Natural killer cell treated with Interleukin-12 subunit alpha and Interleukin-12 subunit beta and Interleukin-15 and Interleukin-18, amount 100 ng/mL, for 72 hours (primary cell): Measurements from ENCODE around the gene CSF2RB. TPM values are rescaled to one million over a fixed set of nuclear protein-coding genes. Genes with fewer than 3 reads are reported as not detected.
"Not testable (repeated sequence)": the region's sequence is repeated elsewhere in the genome, so short reads cannot be mapped to it uniquely, and the experiment has no call there.

Source experiments
- ATAC-seq, 2 donors: fragments of 150-1000 bp; cut with Tn5 transposase in 1 of 2; sonication (Bioruptor Pico), chemical (Tn5 transposase) in 1 of 2; 2 replicates each; pipeline ENCODE4 v1.10.0; 2021
- DNase-seq: peaks from one replicate; pipeline ENCODE4 v3.0.0; 2022; ENCODE audit warnings: low spot score
- H3K27ac Mint-ChIP-seq, 2 donors: 1 replicate in 1 of 2; 2 replicates in 1 of 2; pipeline ENCODE4 v1.8.0; 2022; ENCODE audit warnings: mixed read lengths in 2 of 2, mild to moderate bottlenecking in 1 of 2, moderate library complexity in 1 of 2
- H3K27me3 Mint-ChIP-seq, 2 donors: 1 replicate in 1 of 2; 2 replicates in 1 of 2; pipeline ENCODE4 v1.8.0; 2022; ENCODE audit warnings: mixed read lengths in 2 of 2
- H3K36me3 Mint-ChIP-seq: one replicate; pipeline ENCODE4 v1.8.0; 2022; ENCODE audit warnings: mixed read lengths
- H3K4me1 Mint-ChIP-seq, 2 donors: 1 replicate in 1 of 2; 2 replicates in 1 of 2; pipeline ENCODE4 v1.8.0; 2022; ENCODE audit warnings: low read depth in 2 of 2, mixed read lengths in 2 of 2, mild to moderate bottlenecking in 1 of 2
- H3K4me3 Mint-ChIP-seq: one replicate; pipeline ENCODE4 v1.8.0; 2022; ENCODE audit warnings: mixed read lengths
- H3K9me3 Mint-ChIP-seq: 2 replicates; pipeline ENCODE4 v1.8.0; 2022; ENCODE audit warnings: mixed read lengths
- total RNA-seq, 2 donors: library from RNA; stranded (reverse); gene quantifications; one replicate each; pipeline ENCODE4 v1.2.3, GENCODE V29; 2022

CSF2RB gene
- total RNA-seq, 2 donors from 2014 or later = 5.0 to 47.9 TPM

DNA sequence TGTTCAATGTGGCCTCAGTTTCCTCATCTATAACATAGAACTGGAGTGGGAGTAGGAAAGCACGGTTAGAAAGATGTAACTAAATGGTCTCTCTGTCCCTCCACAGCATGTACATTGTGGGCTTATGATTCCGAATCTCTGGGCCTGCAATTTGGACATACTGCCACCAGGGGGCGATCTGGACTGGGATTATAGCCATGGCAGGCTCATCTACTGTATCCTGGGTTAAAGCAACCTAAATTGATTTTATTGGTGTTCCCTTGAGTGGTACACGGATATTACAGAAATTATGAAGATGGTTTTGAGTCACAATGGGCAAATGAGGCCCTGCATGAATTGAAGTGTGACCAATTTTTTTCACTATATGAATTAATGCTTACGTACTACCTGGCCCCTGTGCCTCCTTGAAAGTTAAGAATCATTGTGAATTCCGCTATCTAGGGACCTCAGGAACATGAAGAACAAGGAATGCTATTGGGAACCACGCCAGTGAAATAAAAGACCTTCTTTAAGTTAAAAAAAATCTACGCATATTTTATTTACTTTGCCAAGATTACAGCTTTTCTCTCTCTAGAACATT lies 72.9 kb downstream of the CSF2RB start:
- Mint-ChIP-seq H3K9me3 (peaks cover 7% of the 10 kb centered on the region), H3K27ac (no peak overlapping the region), H3K4me3 (no peak overlapping the region), H3K36me3 (peaks cover 6% of the 10 kb centered on the region), H3K4me1 (no peaks in the 10 kb centered on the region), H3K27me3 (peaks cover 22 to 34% of the 10 kb centered on the region in 2 donors)
- no peak for DNase-seq
- ATAC-seq = peak in 1 of 2 donors; percentile 52

DNA sequence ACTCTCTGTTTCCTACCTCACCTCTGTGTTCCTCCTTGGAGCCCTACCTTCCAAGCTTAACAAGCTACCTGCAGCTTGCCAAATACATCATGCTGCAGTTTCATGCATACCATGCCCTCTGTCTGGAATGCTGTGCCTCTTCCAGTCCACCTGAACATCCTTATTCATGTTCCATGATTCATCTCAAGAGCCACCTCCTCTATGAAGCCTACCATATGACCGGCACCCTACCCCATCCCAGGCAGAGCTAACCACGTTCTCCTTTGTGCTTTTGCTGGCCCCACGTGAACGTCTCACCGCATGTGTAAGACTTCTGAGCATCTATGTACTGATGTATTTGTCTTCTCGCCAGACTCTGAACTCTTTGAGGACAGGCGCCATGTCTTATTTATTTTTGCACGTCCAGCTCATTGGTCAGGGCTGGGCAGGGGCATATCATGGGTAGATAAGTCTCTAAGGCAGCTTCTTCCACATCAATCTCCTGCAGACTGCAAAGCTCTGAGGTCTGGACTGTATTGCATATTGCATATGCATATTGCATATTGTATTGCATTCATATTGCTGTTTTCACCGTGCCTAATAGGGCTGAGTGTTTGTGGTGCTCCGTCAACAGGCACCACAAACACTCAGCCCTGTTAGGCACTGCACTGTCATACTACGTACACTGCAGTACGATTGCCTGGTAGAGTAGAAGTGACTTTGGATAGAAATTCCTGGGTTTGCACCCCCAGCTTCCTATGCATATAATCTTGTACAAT lies 74.8 kb downstream of the CSF2RB start:
- Mint-ChIP-seq H3K4me1 (no peaks in the 10 kb centered on the region), H3K27ac (no peak overlapping the region), H3K9me3 (peaks cover 7% of the 10 kb centered on the region), H3K36me3 (peaks cover 6% of the 10 kb centered on the region), H3K4me3 (no peak overlapping the region), H3K27me3 (peaks cover 15 to 29% of the 10 kb centered on the region in 2 donors)
- no peak for ATAC-seq
- no peak for DNase-seq

DNA sequence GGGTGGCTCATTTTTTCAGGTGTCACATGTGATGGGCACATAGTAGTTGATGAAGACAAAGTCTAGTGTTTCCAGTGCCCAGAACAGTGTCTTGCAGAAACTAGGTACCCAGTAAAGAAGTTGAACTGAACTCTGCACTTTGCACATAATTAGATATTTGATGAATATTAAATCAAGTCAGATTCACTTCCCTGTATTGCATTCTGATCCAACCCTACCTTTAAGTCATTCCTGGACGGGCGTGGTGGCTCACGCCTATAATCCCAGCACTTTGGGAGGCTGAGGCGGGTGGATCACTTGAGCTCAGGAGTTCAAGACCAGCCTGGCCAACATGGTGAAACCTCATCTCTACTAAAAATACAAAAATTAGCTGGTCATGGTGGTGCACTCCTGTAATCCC lies 75.6 kb downstream of the CSF2RB start:
- H3K4me3 Mint-ChIP-seq, H3K4me1 Mint-ChIP-seq, ATAC-seq, DNase-seq, H3K27ac Mint-ChIP-seq, H3K36me3 Mint-ChIP-seq, H3K9me3 Mint-ChIP-seq: not testable (repeated sequence)
- peaks cover 16 to 33% of the 10 kb centered on the region in 2 donors for H3K27me3 Mint-ChIP-seq

Other genes with a start within 250 kb of the CSF2RB start
- gene CACNG2, start 209.9 kb upstream of the CSF2RB start, total RNA-seq = not detected
- 10 to 100 TPM; 23.3 to 37.8 TPM for gene IFT27, start 137.5 kb upstream of the CSF2RB start, total RNA-seq
- not detected for gene PVALB, start 96.6 kb upstream of the CSF2RB start, total RNA-seq
- gene NCF4, start 52.6 kb upstream of the CSF2RB start, total RNA-seq = 10 to 100 TPM; 24.2 to 53.1 TPM
- gene TST, start 105.8 kb downstream of the CSF2RB start, total RNA-seq = 10 to 100 TPM; 12.2 to 17.9 TPM
- 10 to 100 TPM; 27.6 to 51.1 TPM for gene MPST, start 106.1 kb downstream of the CSF2RB start, total RNA-seq
- 10 to 100 TPM; 30.5 to 43.8 TPM for gene KCTD17, start 138.1 kb downstream of the CSF2RB start, total RNA-seq
- gene TMPRSS6, start 196.1 kb downstream of the CSF2RB start, total RNA-seq = 1 to 10 TPM; 1.8 to 1.9 TPM
- 100 to 1,000 TPM; 508 to 635 TPM for gene IL2RB, start 236.3 kb downstream of the CSF2RB start, total RNA-seq